Ishikawa (cell line): ENCODE results near the gene OVOL3.

Experiments
- CEBPB ChIP-seq: IDR thresholded peaks from 2 replicates; pipeline ENCODE4 v1.6.1; 2012
- CREB1 ChIP-seq: IDR thresholded peaks from 2 replicates; pipeline ENCODE4 v1.6.1; 2012; ENCODE audit warnings: low read depth
- EGR1 ChIP-seq: IDR thresholded peaks from 2 replicates; pipeline ENCODE4 v1.6.1; 2012
- EP300 ChIP-seq: IDR thresholded peaks from 2 replicates; pipeline ENCODE4 v1.6.1; 2012; ENCODE audit warnings: borderline replicate concordance
- FOXM1 ChIP-seq: IDR thresholded peaks from 2 replicates; pipeline ENCODE4 v1.6.1; 2012; ENCODE audit warnings: low read depth, borderline replicate concordance
- MAX ChIP-seq: IDR thresholded peaks from 2 replicates; pipeline ENCODE4 v1.6.1; 2012
- NFIC ChIP-seq: IDR thresholded peaks from 2 replicates; pipeline ENCODE4 v1.6.1; 2012
- RAD21 ChIP-seq: IDR thresholded peaks from 2 replicates; pipeline ENCODE4 v1.6.1; 2012; ENCODE audit warnings: low read depth
- REST ChIP-seq: IDR thresholded peaks from 2 replicates; pipeline ENCODE4 v1.6.1; 2012; ENCODE audit warnings: low read depth, mild to moderate bottlenecking
- TAF1 ChIP-seq: IDR thresholded peaks from 2 replicates; pipeline ENCODE4 v1.6.1; 2012; ENCODE audit warnings: low read depth, mild to moderate bottlenecking
- TCF12 ChIP-seq: IDR thresholded peaks from 2 replicates; pipeline ENCODE4 v1.6.1; 2012; ENCODE audit warnings: low read depth
- TEAD4 ChIP-seq: IDR thresholded peaks from 2 replicates; pipeline ENCODE4 v1.6.1; 2012
- USF1 ChIP-seq: IDR thresholded peaks from 2 replicates; pipeline ENCODE4 v1.6.1; 2012
- YY1 ChIP-seq: IDR thresholded peaks from 2 replicates; pipeline ENCODE4 v1.6.1; 2012; ENCODE audit warnings: low read depth
- ZBTB7A ChIP-seq: IDR thresholded peaks from 2 replicates; pipeline ENCODE4 v1.6.1; 2012; ENCODE audit warnings: low read depth

Gene OVOL3

GRCh38 chr19:36115453-36116343 is 4.8 kb downstream of the OVOL3 start, which contains the start of gene TBCB:
Gene TBCB, plus strand, starts transcription at chr19:36115468. Its CDS starts 93 bp downstream, at chr19:36115561.
- TF ChIP-seq YY1 (peak; percentile 81; the same call in 1 of the 2 replicates), RAD21 (no peak), CEBPB (no peak), TEAD4 (no peak), NFIC (no peak), TAF1 (peak; percentile 48; the same call in 1 of the 2 replicates), USF1 (no peak), FOXM1 (no peak), REST (no peak), EP300 (no peak), EGR1 (no peak), TCF12 (no peak), MAX (no peak), ZBTB7A (no peak), CREB1 (no peak)

- TF ChIP-seq FOXM1, result no peak
- TF ChIP-seq TCF12, result no peak
- TF ChIP-seq TEAD4, result no peak
- no peak for TF ChIP-seq USF1
- no peak for TF ChIP-seq CREB1
- no peak for TF ChIP-seq MAX
- no peak for TF ChIP-seq CEBPB
- TF ChIP-seq EGR1, result no peak
- TF ChIP-seq ZBTB7A, result no peak
- no peak for TF ChIP-seq EP300
- TF ChIP-seq RAD21, result no peak
- no peak for TF ChIP-seq REST
- no peak for TF ChIP-seq TAF1
Observed at GRCh38 chr19:36116344-36116637, 5.3 kb downstream of the OVOL3 start.

GRCh38 chr19:36120092-36120983 is 9.4 kb downstream of the OVOL3 start:
- no peak for TF ChIP-seq TEAD4
- no peak for TF ChIP-seq CEBPB
- TF ChIP-seq MAX, result no peak
- no peak for TF ChIP-seq TAF1
- no peak for TF ChIP-seq EP300
- TF ChIP-seq CREB1, result no peak
- no peak for TF ChIP-seq USF1
- no peak for TF ChIP-seq TCF12
- no peak for TF ChIP-seq YY1
- TF ChIP-seq FOXM1, result no peak
- TF ChIP-seq RAD21, result no peak
- no peak for TF ChIP-seq EGR1
- TF ChIP-seq REST, result no peak
- no peak for TF ChIP-seq ZBTB7A
- no peak for TF ChIP-seq NFIC
